ENCODE measurements around the gene GLIS1.

Gene GLIS1

GRCh38 chr1:53553734-53554509, 185.0 kb downstream of the GLIS1 start:
- DNase-seq (ENCODE audit: extremely low read depth in 1 of 2, low read depth in 1 of 2) = peak in 1 of 2 donors; percentile 14

GRCh38 chr1:53552981-53553733, 185.8 kb downstream of the GLIS1 start:
- peak in 1 of 2 donors; percentile 26 for DNase-seq (ENCODE audit: extremely low read depth in 1 of 2, low read depth in 1 of 2)

- DNase-seq (ENCODE audit: extremely low read depth in 1 of 2, low read depth in 1 of 2) = no peak
These were observed 186.7 kb downstream of the GLIS1 start for GRCh38 chr1:53552146-53552861.

- no peak for DNase-seq (ENCODE audit: extremely low read depth in 1 of 2, low read depth in 1 of 2)
These were observed 187.5 kb downstream of the GLIS1 start for GRCh38 chr1:53551428-53551995.

- no peak for DNase-seq (ENCODE audit: extremely low read depth in 1 of 2, low read depth in 1 of 2)
These were observed 188.7 kb downstream of the GLIS1 start for GRCh38 chr1:53550201-53550741.

GRCh38 chr1:53549781-53550180, 189.2 kb downstream of the GLIS1 start:
- DNase-seq (ENCODE audit: extremely low read depth in 1 of 2, low read depth in 1 of 2) = no peak

- DNase-seq (ENCODE audit: extremely low read depth in 1 of 2, low read depth in 1 of 2) = no peak
These were observed 189.7 kb downstream of the GLIS1 start for GRCh38 chr1:53549287-53549686.

- no peak for DNase-seq (ENCODE audit: extremely low read depth in 1 of 2, low read depth in 1 of 2)
These were observed 190.9 kb downstream of the GLIS1 start for GRCh38 chr1:53548031-53548491.

- DNase-seq (ENCODE audit: extremely low read depth in 1 of 2, low read depth in 1 of 2) = no peak
These were observed 191.7 kb downstream of the GLIS1 start for GRCh38 chr1:53547231-53547790.

- no peak for DNase-seq (ENCODE audit: extremely low read depth in 1 of 2, low read depth in 1 of 2)
These were observed 192.4 kb downstream of the GLIS1 start for GRCh38 chr1:53546409-53547155.

GRCh38 chr1:53545663-53546408, 193.1 kb downstream of the GLIS1 start:
- no peak for DNase-seq (ENCODE audit: extremely low read depth in 1 of 2, low read depth in 1 of 2)

GRCh38 chr1:53544728-53545515, 194.0 kb downstream of the GLIS1 start:
- no peak for DNase-seq (ENCODE audit: extremely low read depth in 1 of 2, low read depth in 1 of 2)

GRCh38 chr1:53543778-53544695, 194.9 kb downstream of the GLIS1 start:
- DNase-seq (ENCODE audit: extremely low read depth in 1 of 2, low read depth in 1 of 2) = no peak

- no peak for DNase-seq (ENCODE audit: extremely low read depth in 1 of 2, low read depth in 1 of 2)
These were observed 195.7 kb downstream of the GLIS1 start for GRCh38 chr1:53543130-53543777.

- DNase-seq (ENCODE audit: extremely low read depth in 1 of 2, low read depth in 1 of 2) = no peak
These were observed 196.4 kb downstream of the GLIS1 start for GRCh38 chr1:53542551-53542950.

GRCh38 chr1:53541761-53542550, 197.0 kb downstream of the GLIS1 start:
- DNase-seq (ENCODE audit: extremely low read depth in 1 of 2, low read depth in 1 of 2) = no peak

Measured in stimulated activated CD8-positive, alpha-beta memory T cell treated with anti-CD3 and anti-CD28 coated beads, Interleukin-7, amount 100 ng/mL, for 48 hours (primary cell).